Body of pancreas (tissue), 4 donors: ENCODE measurements around the gene HOXA13. TPM values are rescaled to one million over a fixed set of nuclear protein-coding genes. Genes with fewer than 3 reads are reported as not detected.

ENCODE experiments used
- ATAC-seq: fragments of 150-250 bp; one replicate; pipeline ENCODE4 v1.9.1; 2016
- DNase-seq, 4 donors: peaks; one replicate each; pipeline ENCODE4 v3.0.0-alpha.2; 2019
- H3K27ac ChIP-seq, 4 donors: fragments of 200-600 bp; sonication (generic); 1 replicate in 3 of 4; 2 replicates in 1 of 4; pipeline versions ENCODE4 v1.5.1 to v1.6.1; 2016 to 2019; ENCODE audit warnings: mild to moderate bottlenecking in 1 of 4, mixed read lengths in 1 of 4, moderate library complexity in 1 of 4
- H3K27me3 ChIP-seq, 2 donors: fragments of 200-600 bp; sonication (generic); one replicate each; pipeline ENCODE4 v1.6.0; 2016; ENCODE audit warnings: mild to moderate bottlenecking in 1 of 2
- H3K36me3 ChIP-seq, 2 donors: fragments of 200-600 bp; sonication (generic); replicated peaks in 1 of 2; 2 replicates each; pipeline ENCODE4 v1.5.1; 2016; ENCODE audit warnings: low read depth in 2 of 2; ENCODE audit not compliant: insufficient read depth in 1 of 2
- H3K4me1 ChIP-seq: fragments of 200-600 bp; sonication (generic); one replicate; pipeline ENCODE4 v1.6.0; 2016
- H3K4me3 ChIP-seq, 2 donors: fragments of 200-600 bp; sonication (generic); 1 replicate in 1 of 2; 2 replicates in 1 of 2; pipeline ENCODE4 v1.5.1; 2016 to 2019
- H3K9me3 ChIP-seq, 3 donors: fragments of 200-600 bp; sonication (generic); 1 replicate in 2 of 3; 2 replicates in 1 of 3; pipeline ENCODE4 v1.5.1; 2016
- POLR2A ChIP-seq, 3 donors: fragments of 450-650 bp; IDR thresholded peaks; one replicate each; pipeline ENCODE4 v1.6.1; 2016; ENCODE audit warnings: antibody characterized with exemption in 3 of 3, mild to moderate bottlenecking in 2 of 3
- WGBS, 2 donors: methylation state at CpG; one replicate each; pipeline ENCODE4 v1.1.5; 2017; 5-methylcytosine and 5-hydroxymethylcytosine counted together
- intact Hi-C: fragments of 100-400 bp; cut with DNase I; formaldehyde crosslinking; loops from one replicate; pipeline ENCODE4 v1.15.1; 2023
- total RNA-seq, 2 donors: library from RNA; depleted of rRNA; stranded (reverse); fragments of >200 nt; gene quantifications; one replicate each; pipeline ENCODE4 v1.1.0, GENCODE V29; 2016
- TF ChIP-seq, protein P1 (sequence below), 7 experiments: fragments of 450-650 bp in 4 of 7; fragments of 200-600 bp in 3 of 7; sonication (generic) in 3 of 7; IDR thresholded peaks; one replicate each; pipeline ENCODE4 v1.5.1; 2016 to 2019; ENCODE audit warnings: antibody characterized with exemption in 7 of 7

HOXA13 gene
- total RNA-seq, 2 donors from 2014 or later = not detected

DNA sequence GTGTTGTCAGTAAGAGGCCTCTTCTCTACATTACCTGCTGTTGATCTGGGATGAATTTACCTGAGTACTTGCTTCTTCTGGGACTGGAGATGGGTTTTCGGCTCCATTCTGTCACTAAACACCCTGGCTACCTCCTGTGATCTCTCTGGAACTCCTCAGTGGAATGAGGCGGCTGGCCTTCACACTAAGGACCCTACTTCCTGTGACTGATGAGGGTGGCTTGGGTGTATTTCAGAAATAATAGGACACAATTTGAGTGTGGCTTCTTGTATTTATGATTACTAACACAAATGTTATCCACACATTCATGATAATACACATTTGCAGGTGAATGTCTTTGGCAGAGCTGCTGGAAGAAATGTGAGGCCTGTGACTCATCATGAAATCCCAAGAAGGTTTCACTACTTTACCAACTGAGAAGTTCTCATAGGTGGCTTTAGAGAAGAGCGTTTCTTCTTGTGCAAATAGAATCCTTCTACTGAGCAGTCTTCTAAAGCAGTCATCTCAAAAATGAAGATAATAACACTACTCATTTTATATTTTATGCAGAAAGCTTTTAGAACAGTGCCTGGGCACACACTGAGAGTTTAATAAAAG is 21.4 kb upstream of the HOXA13 start:
- ATAC-seq = no peak
- H3K27me3 ChIP-seq = peaks cover 0 to 19% of the 10 kb centered on the region in 2 donors

DNA sequence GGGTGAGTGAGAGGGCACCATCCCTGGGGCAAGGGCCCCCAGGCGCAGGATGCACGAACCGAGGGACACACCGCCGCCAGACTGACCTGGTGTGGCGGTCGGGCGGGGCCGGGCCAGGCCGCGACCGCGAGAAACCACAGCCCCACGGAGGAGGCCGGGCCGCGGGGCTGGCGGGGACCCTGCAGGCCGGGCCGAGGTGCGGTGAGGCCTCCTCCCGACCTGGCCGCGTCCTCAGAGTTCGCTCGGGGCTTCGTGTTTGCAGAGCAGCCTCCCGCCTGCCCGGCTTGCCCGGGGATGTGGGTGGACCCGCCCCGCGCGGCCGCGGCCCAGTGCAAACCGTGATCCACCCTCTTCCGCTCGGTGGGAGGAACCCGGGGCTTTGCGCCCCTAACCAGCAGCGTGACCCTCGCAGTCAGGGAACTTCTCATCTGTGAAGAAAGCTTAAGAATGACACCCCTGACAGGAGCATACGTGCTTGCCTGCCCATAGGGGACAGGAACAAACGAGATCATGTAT is 20.6 kb upstream of the HOXA13 start:
- TF ChIP-seq, protein P1, sequence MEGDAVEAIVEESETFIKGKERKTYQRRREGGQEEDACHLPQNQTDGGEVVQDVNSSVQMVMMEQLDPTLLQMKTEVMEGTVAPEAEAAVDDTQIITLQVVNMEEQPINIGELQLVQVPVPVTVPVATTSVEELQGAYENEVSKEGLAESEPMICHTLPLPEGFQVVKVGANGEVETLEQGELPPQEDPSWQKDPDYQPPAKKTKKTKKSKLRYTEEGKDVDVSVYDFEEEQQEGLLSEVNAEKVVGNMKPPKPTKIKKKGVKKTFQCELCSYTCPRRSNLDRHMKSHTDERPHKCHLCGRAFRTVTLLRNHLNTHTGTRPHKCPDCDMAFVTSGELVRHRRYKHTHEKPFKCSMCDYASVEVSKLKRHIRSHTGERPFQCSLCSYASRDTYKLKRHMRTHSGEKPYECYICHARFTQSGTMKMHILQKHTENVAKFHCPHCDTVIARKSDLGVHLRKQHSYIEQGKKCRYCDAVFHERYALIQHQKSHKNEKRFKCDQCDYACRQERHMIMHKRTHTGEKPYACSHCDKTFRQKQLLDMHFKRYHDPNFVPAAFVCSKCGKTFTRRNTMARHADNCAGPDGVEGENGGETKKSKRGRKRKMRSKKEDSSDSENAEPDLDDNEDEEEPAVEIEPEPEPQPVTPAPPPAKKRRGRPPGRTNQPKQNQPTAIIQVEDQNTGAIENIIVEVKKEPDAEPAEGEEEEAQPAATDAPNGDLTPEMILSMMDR (IDR thresholded peaks at IDR 0.05) = no peak
- no peak for TF ChIP-seq POLR2A (IDR thresholded peaks at IDR 0.05)
- H3K36me3 ChIP-seq = no peaks in the 10 kb centered on the region
- H3K27ac ChIP-seq = no peak overlapping the region
- H3K4me3 ChIP-seq = no peak overlapping the region
- H3K9me3 ChIP-seq = no peaks in the 10 kb centered on the region
- H3K27me3 ChIP-seq = peaks cover 0 to 11% of the 10 kb centered on the region in 2 donors
- peaks cover 6% of the 10 kb centered on the region for H3K4me1 ChIP-seq
- intact Hi-C loops = no loop called here
- ATAC-seq (no peak), DNase-seq (no peak)
- WGBS, 2 donors = 20 to 42% methylated on average over 6 to 31 of the region's 45 CpGs

More for the DNA sequence above, 21.4 kb upstream of the HOXA13 start:
- H3K9me3 ChIP-seq = no peaks in the 10 kb centered on the region
- TF ChIP-seq POLR2A (IDR thresholded peaks at IDR 0.05) = no peak
- TF ChIP-seq, protein P1 (IDR thresholded peaks at IDR 0.05) = no peak
- H3K27ac ChIP-seq = no peak overlapping the region
- peaks cover 7% of the 10 kb centered on the region for H3K4me1 ChIP-seq
- DNase-seq = no peak
- no peaks in the 10 kb centered on the region for H3K36me3 ChIP-seq
- 81 to 88% methylated on average over 3 of the region's 3 CpGs for WGBS, 2 donors
- intact Hi-C loops = no loop called here
- no peak overlapping the region for H3K4me3 ChIP-seq

DNA sequence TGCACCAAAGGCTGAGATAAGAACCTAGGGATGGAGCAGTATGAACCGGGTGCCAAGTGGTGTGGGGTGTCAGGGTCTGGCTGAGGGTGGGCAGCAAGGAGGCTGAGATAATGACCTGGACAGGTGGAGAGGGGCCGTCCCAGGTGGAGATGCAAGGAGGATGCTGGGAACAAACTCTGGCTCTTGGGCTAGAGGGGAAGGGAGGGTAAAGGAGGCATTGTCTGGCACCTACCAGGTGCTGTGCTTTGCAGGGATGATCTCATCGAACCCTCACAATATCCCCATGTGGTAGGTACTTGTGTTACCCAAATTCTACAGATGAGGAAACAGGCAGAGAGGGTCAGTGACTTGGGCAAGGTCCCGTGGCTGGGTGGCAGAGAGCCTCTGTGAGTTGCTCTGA is 19.9 kb upstream of the HOXA13 start:
- ATAC-seq (no peak), DNase-seq (no peak)
- WGBS, 2 donors = 58 to 61% methylated on average over 4 of the region's 4 CpGs
- Histone ChIP-seq H3K4me3 (no peak overlapping the region), H3K27me3 (peaks cover 0 to 4% of the 10 kb centered on the region in 2 donors), H3K4me1 (no peaks in the 10 kb centered on the region), H3K27ac (no peak overlapping the region), H3K9me3 (no peaks in the 10 kb centered on the region), H3K36me3 (no peaks in the 10 kb centered on the region)
- intact Hi-C loops = no loop called here
- TF ChIP-seq, protein P1 (IDR thresholded peaks at IDR 0.05) = no peak
- no peak for TF ChIP-seq POLR2A (IDR thresholded peaks at IDR 0.05)

DNA sequence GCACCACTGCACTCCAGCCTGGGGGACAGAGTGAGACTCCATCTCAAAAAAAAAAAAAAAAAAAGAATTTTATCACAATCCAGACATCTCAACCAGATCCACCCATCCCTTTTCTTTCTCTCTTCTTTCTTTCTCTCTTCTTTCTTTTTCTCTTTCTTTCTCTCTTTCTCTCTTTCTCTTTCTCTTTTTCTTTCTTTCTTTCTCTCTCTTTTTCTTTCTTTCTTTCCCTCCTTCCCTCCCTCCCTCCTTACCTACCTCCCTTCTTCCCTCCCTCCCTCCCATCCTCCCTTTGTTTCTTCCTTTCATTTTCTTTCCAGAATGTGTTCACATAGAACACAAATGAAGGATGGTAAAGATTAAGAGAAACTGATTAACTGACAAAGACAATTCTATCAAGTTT is 18.1 kb upstream of the HOXA13 start:
- Histone ChIP-seq H3K4me1 (peaks cover 7% of the 10 kb centered on the region), H3K27ac (no peak overlapping the region), H3K4me3 (no peak overlapping the region), H3K9me3 (no peaks in the 10 kb centered on the region), H3K27me3 (peaks cover 0 to 12% of the 10 kb centered on the region in 2 donors), H3K36me3 (no peaks in the 10 kb centered on the region)
- no peak for DNase-seq
- intact Hi-C loops = no loop called here
- no peak for ATAC-seq
- TF ChIP-seq, protein P1 (IDR thresholded peaks at IDR 0.05) = no peak
- no peak for TF ChIP-seq POLR2A (IDR thresholded peaks at IDR 0.05)

DNA sequence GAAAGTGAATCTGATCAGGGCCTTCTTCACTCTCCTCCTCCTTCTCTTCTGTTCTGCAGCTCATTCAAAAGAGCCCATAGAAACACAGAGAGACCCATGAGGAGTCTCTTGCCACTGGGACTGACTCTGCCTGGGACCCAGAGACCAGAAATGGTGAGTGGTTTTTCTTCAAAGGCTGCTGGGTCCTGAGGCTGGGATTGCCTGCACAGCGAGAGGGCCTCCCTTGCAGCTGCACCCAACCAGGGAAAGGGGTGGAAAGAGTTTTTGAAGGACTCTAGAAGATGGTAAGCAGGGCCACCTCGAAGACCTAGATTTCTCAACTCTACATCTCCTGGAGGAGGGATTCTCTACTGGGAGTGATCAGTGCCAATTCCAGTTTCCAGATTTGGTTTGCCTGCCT is 15.5 kb upstream of the HOXA13 start:
- peaks cover 0 to 27% of the 10 kb centered on the region in 2 donors for H3K27me3 ChIP-seq
- 86 to 97% methylated on average over 2 of the region's 2 CpGs for WGBS, 2 donors
- TF ChIP-seq POLR2A (IDR thresholded peaks at IDR 0.05) = no peak
- TF ChIP-seq, protein P1 (IDR thresholded peaks at IDR 0.05) = no peak

More for the DNA sequence above, 15.5 kb upstream of the HOXA13 start:
- no peak overlapping the region for H3K4me3 ChIP-seq
- no peaks in the 10 kb centered on the region for H3K36me3 ChIP-seq
- DNase-seq = no peak
- ATAC-seq = no peak
- H3K27ac ChIP-seq = no peak overlapping the region
- peaks cover 15% of the 10 kb centered on the region for H3K4me1 ChIP-seq
- intact Hi-C loops = no loop called here
- H3K9me3 ChIP-seq = no peaks in the 10 kb centered on the region
